Measurements from ENCODE around the gene GEMIN8.

GEMIN8 gene

GRCh38 chrX:14029425-14030173 is at the start of gene GEMIN8:
GEMIN8 (minus strand) TSS chrX:14029892; CDS start chrX:14021478, 8,414 bp downstream.
- DNase-seq (ENCODE audit: low read depth in 1 of 2, low spot score in 1 of 2), result peak; percentile 65 to 87

DNA sequence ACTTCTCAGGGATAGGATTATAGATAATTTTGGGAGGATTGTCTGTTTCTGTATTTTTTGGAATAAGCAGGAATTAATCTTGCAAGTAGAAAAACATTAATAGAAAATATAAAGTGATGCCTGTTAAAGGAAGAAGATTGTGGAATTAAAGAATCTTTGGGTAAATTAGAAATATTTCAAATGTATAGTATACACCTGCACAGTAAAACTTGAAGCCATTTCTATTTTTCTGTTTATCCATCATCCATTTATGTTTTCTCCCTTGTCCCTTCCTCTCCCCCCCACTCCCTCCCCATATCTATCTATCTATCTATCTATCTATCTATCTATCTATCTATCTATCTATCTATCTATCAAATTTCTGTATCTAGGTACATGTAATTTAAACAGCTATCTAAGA is 46.9 kb upstream of the GEMIN8 start:
- no peak for DNase-seq (ENCODE audit: low read depth in 1 of 2, low spot score in 1 of 2)

- DNase-seq (ENCODE audit: low read depth in 1 of 2, low spot score in 1 of 2), result no peak
Measured at GRCh38 chrX:14073556-14073955, 43.9 kb upstream of the GEMIN8 start.

GRCh38 chrX:14073071-14073470 is 43.4 kb upstream of the GEMIN8 start:
- no peak for DNase-seq (ENCODE audit: low read depth in 1 of 2, low spot score in 1 of 2)

GRCh38 chrX:14065800-14066199 is 36.1 kb upstream of the GEMIN8 start:
- DNase-seq (ENCODE audit: low read depth in 1 of 2, low spot score in 1 of 2), result no peak

DNA sequence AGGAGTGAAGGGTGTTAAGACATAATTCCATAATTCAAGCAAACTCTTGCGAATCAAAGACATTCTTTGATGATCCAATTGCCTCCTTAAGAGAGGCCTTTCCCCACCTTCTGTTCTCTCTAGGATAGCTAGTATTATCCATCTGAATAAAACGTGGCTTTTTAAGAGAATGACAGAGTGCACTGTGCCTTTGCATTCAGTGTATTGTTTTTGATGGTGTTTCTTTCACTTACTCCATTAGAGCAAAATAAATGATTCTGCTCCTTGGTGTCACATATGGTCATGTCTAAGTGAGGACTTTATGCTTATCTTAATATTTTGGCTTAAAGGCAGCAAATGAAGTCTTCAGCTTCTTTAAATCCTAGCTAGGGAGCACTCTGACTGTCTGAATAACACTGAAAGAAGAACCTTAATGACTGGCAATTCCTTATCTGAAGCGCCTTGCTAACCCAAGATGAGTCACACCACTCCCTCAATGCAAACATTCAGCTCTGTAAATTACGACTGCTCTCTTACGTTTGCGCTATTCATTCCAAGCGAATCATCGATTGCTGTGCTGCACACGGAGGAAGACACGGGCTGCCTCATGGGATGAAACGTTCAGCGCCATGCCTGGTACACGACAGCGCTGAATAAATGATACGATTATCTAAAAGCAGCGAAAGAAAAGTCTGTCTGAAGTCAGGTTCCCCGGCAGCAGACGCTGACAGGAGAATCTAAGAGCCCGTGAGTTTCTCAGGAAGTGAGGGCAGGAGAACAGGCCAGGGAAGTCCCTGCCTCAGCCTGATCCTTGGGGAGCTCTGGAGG is 35.1 kb upstream of the GEMIN8 start:
- no peak for DNase-seq (ENCODE audit: low read depth in 1 of 2, low spot score in 1 of 2)

GRCh38 chrX:14062524-14062923 is 32.8 kb upstream of the GEMIN8 start:
- DNase-seq (ENCODE audit: low read depth in 1 of 2, low spot score in 1 of 2), result no peak

DNA sequence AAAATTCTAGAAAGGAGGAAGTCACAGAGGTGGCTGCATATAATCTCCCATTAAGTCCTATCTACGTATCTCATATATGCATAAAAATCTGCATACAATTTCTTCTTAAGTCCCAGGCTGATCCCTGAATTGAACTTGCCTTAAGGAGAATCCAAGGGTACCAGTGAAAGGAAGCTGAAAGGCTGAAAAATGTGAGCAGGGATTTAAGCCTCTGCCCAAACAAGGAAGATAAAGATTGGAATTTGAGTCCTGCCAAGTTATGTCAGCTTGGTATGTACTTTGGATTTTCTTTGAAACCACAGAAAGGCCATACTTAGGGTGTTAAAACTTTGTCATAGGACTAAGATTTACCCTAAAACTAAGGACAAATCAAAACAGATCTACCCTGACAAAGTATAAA is 26.5 kb upstream of the GEMIN8 start:
- no peak for DNase-seq (ENCODE audit: low read depth in 1 of 2, low spot score in 1 of 2)

- DNase-seq (ENCODE audit: low read depth in 1 of 2, low spot score in 1 of 2), result no peak
Measured at GRCh38 chrX:14051416-14051815, 21.7 kb upstream of the GEMIN8 start.

GRCh38 chrX:14050709-14051108 is 21.0 kb upstream of the GEMIN8 start:
- DNase-seq (ENCODE audit: low read depth in 1 of 2, low spot score in 1 of 2), result no peak

DNA sequence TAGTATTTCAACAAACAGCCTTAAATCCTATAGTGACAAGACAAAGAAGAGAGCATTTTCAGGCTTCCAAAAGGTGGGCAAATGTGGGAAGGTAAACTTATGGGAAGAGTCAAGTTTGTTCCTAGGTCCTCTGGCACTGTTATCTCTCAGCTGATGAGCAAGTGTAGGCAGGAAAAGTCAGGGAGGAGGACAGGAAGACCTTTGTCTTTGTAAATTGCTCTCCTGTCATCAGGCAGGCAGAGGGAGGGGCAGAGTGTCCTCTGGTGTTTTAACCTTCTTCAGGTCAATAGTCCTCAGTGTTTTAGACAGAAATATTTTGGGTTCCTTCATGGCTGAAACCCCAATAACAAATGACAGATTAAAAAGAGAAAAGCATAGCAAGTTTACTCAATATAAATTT is 13.5 kb upstream of the GEMIN8 start:
- DNase-seq (ENCODE audit: low read depth in 1 of 2, low spot score in 1 of 2), result no peak

GRCh38 chrX:14039344-14039743 is 9.7 kb upstream of the GEMIN8 start:
- DNase-seq (ENCODE audit: low read depth in 1 of 2, low spot score in 1 of 2), result peak; percentile 5 to 42

DNA sequence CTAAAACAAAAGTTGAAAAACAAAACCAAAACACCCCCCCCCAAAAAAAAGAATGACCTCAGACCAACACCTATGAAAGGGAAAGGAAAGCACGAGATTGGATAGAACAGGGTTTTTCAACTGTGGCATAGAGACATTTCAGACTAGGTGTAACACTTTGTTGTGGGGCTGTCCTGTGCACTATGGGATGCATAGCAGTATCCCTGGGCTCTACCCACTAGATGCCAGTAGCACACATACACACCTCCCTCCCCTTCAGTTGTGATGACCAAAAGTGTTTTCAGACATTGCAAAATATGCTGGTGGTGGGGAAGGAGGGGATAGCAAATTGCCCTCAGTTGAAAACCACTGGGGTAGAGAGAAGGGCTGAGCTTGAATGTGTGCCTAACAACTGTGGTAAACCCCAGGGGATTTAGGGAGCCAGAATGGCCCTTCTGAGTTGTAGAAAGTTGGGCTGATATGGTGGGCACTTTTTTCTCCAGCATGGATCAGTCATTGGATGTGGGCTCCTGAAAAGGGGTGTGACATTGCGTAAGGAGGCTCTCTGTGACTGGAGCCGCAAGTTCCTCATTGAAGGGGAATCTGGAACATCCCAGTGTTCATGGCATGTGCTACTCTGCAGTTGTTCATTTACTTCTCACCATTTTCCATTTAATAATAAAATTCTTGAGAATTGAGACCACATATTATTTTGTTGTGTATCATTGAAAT is 8.8 kb upstream of the GEMIN8 start:
- DNase-seq (ENCODE audit: low read depth in 1 of 2, low spot score in 1 of 2), result no peak

GRCh38 chrX:14032406-14032805 is 2.7 kb upstream of the GEMIN8 start:
- peak; percentile 4 to 32 for DNase-seq (ENCODE audit: low read depth in 1 of 2, low spot score in 1 of 2)

GRCh38 chrX:14030174-14030530 is 460 bp upstream of the GEMIN8 start:
- no peak for DNase-seq (ENCODE audit: low read depth in 1 of 2, low spot score in 1 of 2)

- DNase-seq (ENCODE audit: low read depth in 1 of 2, low spot score in 1 of 2), result no peak
Measured at GRCh38 chrX:14029039-14029424, 660 bp downstream of the GEMIN8 start.

DNA sequence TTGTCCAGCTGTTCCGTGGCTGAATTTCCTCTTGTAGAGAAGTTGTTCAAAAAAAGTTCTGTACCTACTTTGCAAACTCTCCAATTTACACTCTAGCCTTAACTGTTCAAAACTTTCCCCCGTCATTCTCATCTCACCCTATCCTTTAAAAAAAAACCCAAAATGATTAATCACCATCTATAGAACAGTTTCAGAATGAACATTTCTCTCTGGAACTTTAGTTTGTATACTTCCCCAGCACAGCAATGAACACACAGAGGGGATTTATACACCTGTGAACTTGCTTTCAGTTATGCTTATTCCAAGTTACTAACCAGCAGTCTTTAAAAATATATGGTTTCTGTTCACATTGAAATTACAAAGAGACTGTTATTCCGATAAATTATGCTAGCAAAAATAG is 1.2 kb downstream of the GEMIN8 start:
- DNase-seq (ENCODE audit: low read depth in 1 of 2, low spot score in 1 of 2), result no peak

DNA sequence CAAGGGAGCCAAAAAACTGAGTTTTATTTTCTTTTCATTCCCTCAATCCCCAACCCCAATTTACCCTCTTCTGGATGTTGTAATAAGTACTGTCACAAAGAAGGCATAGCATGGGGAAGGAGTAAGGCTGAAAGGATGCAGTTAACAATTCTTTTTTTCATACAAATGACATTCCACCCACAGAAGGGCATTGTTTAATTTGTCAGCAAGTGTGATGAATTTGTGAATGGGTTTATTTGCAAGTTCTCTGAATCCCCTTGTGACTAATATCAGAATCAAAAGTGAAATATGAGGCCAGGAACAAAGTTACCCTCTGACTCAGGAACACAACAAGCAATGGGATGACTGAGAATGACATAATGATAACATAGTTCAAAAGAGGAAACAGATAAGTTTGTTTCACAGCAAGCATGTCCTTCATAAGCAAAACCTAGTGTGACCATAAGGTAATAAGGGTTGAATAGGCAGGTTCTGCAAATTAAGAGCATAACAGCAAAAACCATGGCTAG is 2.1 kb downstream of the GEMIN8 start:
- DNase-seq (ENCODE audit: low read depth in 1 of 2, low spot score in 1 of 2), result no peak

DNA sequence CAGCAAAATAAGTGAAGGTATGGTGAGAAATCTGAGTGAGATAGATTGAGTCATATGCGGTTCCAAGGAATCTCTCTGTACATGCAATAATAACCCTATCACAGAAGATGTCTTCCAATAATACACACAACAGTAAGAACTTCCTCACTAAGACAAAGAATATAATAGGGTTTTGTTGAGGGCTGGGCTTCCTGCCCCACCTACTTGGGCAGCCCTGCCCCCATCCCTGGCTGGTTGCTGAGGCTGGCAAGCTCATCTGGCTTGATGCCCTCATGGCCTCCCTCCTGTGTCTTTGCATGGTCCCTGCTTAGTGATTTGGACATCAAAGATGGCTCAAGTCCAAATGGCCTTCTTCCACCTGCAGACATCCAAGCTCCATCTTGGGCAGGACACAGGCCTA is 2.7 kb downstream of the GEMIN8 start:
- DNase-seq (ENCODE audit: low read depth in 1 of 2, low spot score in 1 of 2), result no peak

GRCh38 chrX:14026121-14026520 is 3.6 kb downstream of the GEMIN8 start:
- DNase-seq (ENCODE audit: low read depth in 1 of 2, low spot score in 1 of 2), result no peak

GRCh38 chrX:14022019-14022418 is 7.7 kb downstream of the GEMIN8 start:
- DNase-seq (ENCODE audit: low read depth in 1 of 2, low spot score in 1 of 2), result no peak

GRCh38 chrX:14017399-14017798 is 12.3 kb downstream of the GEMIN8 start:
- no peak for DNase-seq (ENCODE audit: low read depth in 1 of 2, low spot score in 1 of 2)

All from activated T-helper 1 cell treated with anti-CD3 and anti-CD28 coated beads, Interleukin-2, amount 50 U/mL, for 16 hours (primary cell).